Upper lobe of right lung (tissue), 1 donor: Measurements from ENCODE around the gene ADAP1. TPM values are rescaled to one million over a fixed set of nuclear protein-coding genes. Genes with fewer than 3 reads are reported as not detected.
"Not testable (repeated sequence)": the region's sequence is repeated elsewhere in the genome, so short reads cannot be mapped to it uniquely, and the experiment has no call there.

Source experiments
- ATAC-seq: fragments of 200-7000 bp; cut with Tn5 transposase; one replicate; pipeline ENCODE4 v1.9.1; 2020; ENCODE audit warnings: mild to moderate bottlenecking, moderate library complexity
- DNase-seq: peaks from one replicate; pipeline ENCODE4 v3.0.0-alpha.2; 2020
- H3K27ac ChIP-seq: fragments of 200-600 bp; one replicate; pipeline ENCODE4 v1.8.0; 2022
- H3K27me3 ChIP-seq: fragments of 200-600 bp; one replicate; pipeline ENCODE4 v1.8.0; 2022; ENCODE audit warnings: mild to moderate bottlenecking
- H3K36me3 ChIP-seq: fragments of 200-600 bp; one replicate; pipeline ENCODE4 v1.8.0; 2022
- H3K4me1 ChIP-seq: fragments of 200-600 bp; one replicate; pipeline ENCODE4 v1.8.0; 2022
- H3K4me3 ChIP-seq: fragments of 200-600 bp; one replicate; pipeline ENCODE4 v1.8.0; 2022; ENCODE audit warnings: mild to moderate bottlenecking
- H3K9me3 ChIP-seq: fragments of 200-600 bp; one replicate; pipeline ENCODE4 v1.8.0; 2022
- CTCF ChIP-seq: fragments of 200-600 bp; IDR thresholded peaks from one replicate; pipeline ENCODE4 v1.8.0; 2022; ENCODE audit warnings: antibody characterized with exemption
- intact Hi-C: fragments of 100-400 bp; cut with DNase I; formaldehyde crosslinking; loops from one replicate; pipeline ENCODE4 v1.11.0; 2022
- total RNA-seq: library from RNA; stranded (reverse); fragmentation: NEBNext Ultra II Directional; extraction: Animal tissue kit (Norgen Biotek cat#: 25700); gene quantifications from one replicate; pipeline ENCODE4 v1.2.1, GENCODE V29; 2021
- donor health status: DM: no; HTN: yes; CAD: no; lungs with severe emphysema.

Gene ADAP1
- total RNA-seq, 1 donor from 2014 or later = 30.7 TPM

GRCh38 chr7:963236-964078 is 9.0 kb upstream of the ADAP1 start:
- H3K27ac ChIP-seq = no peak overlapping the region

GRCh38 chr7:962401-963081 is 8.1 kb upstream of the ADAP1 start:
- Histone ChIP-seq H3K4me1 (peaks cover 27% of the 10 kb centered on the region), H3K36me3 (peaks cover 13% of the 10 kb centered on the region), H3K27me3 (peaks cover 16% of the 10 kb centered on the region), H3K4me3 (no peak overlapping the region), H3K27ac (no peak overlapping the region), H3K9me3 (no peaks in the 10 kb centered on the region)
- ATAC-seq = no peak
- no peak for TF ChIP-seq CTCF
- intact Hi-C loops = no loop called here
- DNase-seq = peak; percentile 54

More at GRCh38 chr7:963236-964078, 9.0 kb upstream of the ADAP1 start:
- peaks cover 27% of the 10 kb centered on the region for H3K4me1 ChIP-seq
- ATAC-seq (peak; percentile 22), DNase-seq (peak; percentile 67)
- no peaks in the 10 kb centered on the region for H3K9me3 ChIP-seq
- intact Hi-C loops = no loop called here
- no peak for TF ChIP-seq CTCF
- peaks cover 22% of the 10 kb centered on the region for H3K36me3 ChIP-seq
- peaks cover 9% of the 10 kb centered on the region for H3K27me3 ChIP-seq
- no peak overlapping the region for H3K4me3 ChIP-seq

DNA sequence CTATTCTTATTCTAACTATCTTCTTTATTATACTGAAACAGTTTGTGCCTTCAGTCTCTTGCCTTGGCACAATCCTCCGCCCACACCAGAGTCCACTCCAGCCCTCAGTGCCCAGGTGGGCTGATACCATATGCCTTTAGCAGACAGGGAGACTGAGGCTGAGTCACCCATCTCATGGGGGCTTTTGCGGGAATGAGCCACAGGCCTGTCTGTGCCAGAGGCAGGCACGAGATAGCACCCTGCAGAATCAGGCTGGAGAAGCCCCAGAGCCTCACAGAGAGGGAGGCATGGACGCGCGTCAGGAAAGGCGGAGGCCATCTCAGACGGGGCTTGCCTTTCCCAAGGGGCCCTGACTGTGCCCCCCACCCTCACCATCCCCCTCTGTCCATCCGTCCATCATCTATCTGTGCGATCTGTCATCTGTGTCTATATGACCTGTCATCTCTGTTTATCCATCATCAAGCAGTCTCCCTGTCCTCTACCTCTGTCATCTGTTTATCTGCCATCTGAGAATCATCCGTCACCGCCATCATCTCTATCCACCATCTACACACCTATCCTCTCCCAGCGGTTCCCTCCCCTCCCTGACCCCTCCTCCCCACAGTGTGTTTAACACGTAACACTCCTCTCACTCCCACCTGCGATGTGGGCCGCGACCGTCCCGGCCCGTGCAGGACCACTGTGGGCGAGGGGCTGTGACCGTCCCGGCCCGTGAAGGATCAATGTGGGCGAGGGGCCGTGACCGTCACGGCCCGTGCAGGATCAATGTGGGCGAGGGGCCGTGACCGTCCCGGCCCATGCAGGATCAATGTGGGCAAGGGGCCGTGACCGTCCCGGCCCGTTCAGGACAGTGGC is 7.3 kb upstream of the ADAP1 start:
- intact Hi-C loops = no loop called here
- Histone ChIP-seq H3K4me3 (no peak overlapping the region), H3K27me3 (peaks cover 16% of the 10 kb centered on the region), H3K9me3 (no peaks in the 10 kb centered on the region), H3K4me1 (peaks cover 27% of the 10 kb centered on the region), H3K36me3 (peaks cover 6% of the 10 kb centered on the region), H3K27ac (no peak overlapping the region)
- no peak for TF ChIP-seq CTCF
- ATAC-seq = no peak
- peak; percentile 58 for DNase-seq

GRCh38 chr7:960972-961371 is 6.5 kb upstream of the ADAP1 start:
- H3K4me3 ChIP-seq, ATAC-seq, intact Hi-C loops, H3K27ac ChIP-seq, H3K36me3 ChIP-seq, H3K9me3 ChIP-seq: not testable (repeated sequence)
- H3K4me1 ChIP-seq = peaks cover 27% of the 10 kb centered on the region
- peak; percentile 48 for DNase-seq
- peaks cover 16% of the 10 kb centered on the region for H3K27me3 ChIP-seq

DNA sequence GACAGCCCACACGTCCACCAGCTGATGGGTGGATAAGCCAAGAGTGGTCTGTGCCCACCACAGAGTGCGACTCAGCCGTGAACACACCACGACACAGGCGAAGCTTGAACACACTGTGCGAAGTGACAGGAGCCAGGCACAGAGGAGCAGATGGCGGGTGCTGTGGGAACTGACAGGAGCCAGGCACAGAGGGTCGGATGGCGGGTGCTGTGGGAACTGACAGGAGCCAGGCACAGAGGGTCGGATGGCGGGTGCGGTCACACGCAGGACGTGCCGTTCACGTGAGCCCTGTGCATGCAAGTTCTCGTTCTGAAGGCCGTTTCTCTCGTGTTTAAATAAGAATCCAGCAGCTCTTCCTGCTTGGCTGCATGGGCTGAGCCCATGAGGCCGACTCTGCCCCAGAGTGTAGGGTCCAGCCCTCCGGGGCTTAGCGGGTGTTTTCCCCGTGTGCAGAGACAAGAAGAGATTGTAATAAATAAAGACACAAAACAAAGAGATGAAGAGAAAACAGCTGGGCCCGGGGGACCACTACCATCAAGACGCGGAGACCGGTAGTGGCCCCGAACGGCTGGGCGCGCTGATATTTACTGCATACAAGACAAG is 5.9 kb upstream of the ADAP1 start:
- Histone ChIP-seq H3K27ac (no peak overlapping the region), H3K9me3 (no peaks in the 10 kb centered on the region), H3K4me3 (no peak overlapping the region), H3K36me3 (no peaks in the 10 kb centered on the region), H3K4me1 (peaks cover 22% of the 10 kb centered on the region), H3K27me3 (peaks cover 16% of the 10 kb centered on the region)
- DNase-seq = peak; percentile 56
- intact Hi-C loops = no loop called here
- TF ChIP-seq CTCF = no peak
- no peak for ATAC-seq

DNA sequence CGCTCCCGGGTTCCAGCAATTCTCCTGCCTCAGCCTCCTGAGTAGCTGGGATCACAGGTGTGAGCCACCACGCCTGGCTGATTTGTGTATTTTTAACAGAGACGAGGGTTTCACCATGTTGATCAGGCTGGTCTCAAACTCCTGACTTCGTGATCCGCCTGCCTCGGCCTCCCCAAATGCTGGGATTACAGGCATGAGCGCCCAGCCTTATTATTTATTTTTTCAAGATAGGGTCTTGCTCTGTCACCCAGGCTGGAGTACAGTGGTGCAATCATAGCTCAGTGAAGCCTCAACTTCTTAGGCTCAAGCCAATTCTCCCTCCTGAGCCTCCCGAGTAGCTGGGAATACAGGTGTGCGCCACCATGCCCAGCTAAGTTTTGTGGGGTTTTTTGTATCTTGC is 5.3 kb upstream of the ADAP1 start:
- H3K4me3 ChIP-seq, intact Hi-C loops, ATAC-seq, H3K36me3 ChIP-seq, DNase-seq, H3K27ac ChIP-seq, H3K9me3 ChIP-seq: not testable (repeated sequence)
- peaks cover 16% of the 10 kb centered on the region for H3K27me3 ChIP-seq
- H3K4me1 ChIP-seq = peaks cover 18% of the 10 kb centered on the region
